Astrocyte (in vitro differentiated cells and primary cell): ENCODE measurements around the gene ADGRA3. TPM values are rescaled to one million over a fixed set of nuclear protein-coding genes. Genes with fewer than 3 reads are reported as not detected.

Experiments used
- DNase-seq: peaks from one replicate; pipeline ENCODE4 v3.0.0-alpha.2; 2010; ENCODE audit warnings: low read depth
- FAIRE-seq: peaks from 2 replicates; lab custom pipeline; 2011; peaks lifted over from hg19 to GRCh38; lab: Jason Lieb, UNC
- H2AFZ ChIP-seq: 2 replicates; pipeline ENCODE4 v1.6.0; 2012; ENCODE audit warnings: low read depth, low read length, inconsistent platforms
- H3K27ac ChIP-seq: 2 replicates; pipeline ENCODE4 v1.5.1; 2011; ENCODE audit warnings: low read depth, low read length, inconsistent platforms
- H3K27me3 ChIP-seq: 2 replicates; pipeline ENCODE4 v1.6.0; 2011; ENCODE audit warnings: low read length, inconsistent platforms; ENCODE audit not compliant: insufficient read depth
- H3K36me3 ChIP-seq: 2 replicates; pipeline ENCODE4 v1.5.1; 2011; ENCODE audit warnings: low read length, inconsistent platforms; ENCODE audit not compliant: insufficient read depth
- H3K4me1 ChIP-seq: 2 replicates; pipeline ENCODE4 v1.5.1; 2011; ENCODE audit warnings: low read length, inconsistent platforms; ENCODE audit not compliant: insufficient read depth
- H3K4me2 ChIP-seq: 2 replicates; pipeline ENCODE4 v1.6.0; 2012; ENCODE audit warnings: low read length, inconsistent platforms
- H3K4me3 ChIP-seq: 2 replicates; pipeline ENCODE4 v1.5.1; 2011; ENCODE audit warnings: low read depth, mild to moderate bottlenecking, low read length, inconsistent platforms; ENCODE audit not compliant: insufficient read depth
- H3K79me2 ChIP-seq: 2 replicates; pipeline ENCODE4 v1.6.0; 2012; ENCODE audit warnings: mild to moderate bottlenecking, low read length, inconsistent platforms; ENCODE audit not compliant: insufficient read depth
- H3K9ac ChIP-seq: 2 replicates; pipeline ENCODE4 v1.6.0; 2012; ENCODE audit warnings: mild to moderate bottlenecking, low read length, inconsistent platforms
- H3K9me3 ChIP-seq: 2 replicates; pipeline ENCODE4 v1.5.1; 2012; ENCODE audit warnings: low read depth, mild to moderate bottlenecking, low read length, inconsistent platforms; ENCODE audit not compliant: insufficient read depth
- H4K20me1 ChIP-seq: 2 replicates; pipeline ENCODE4 v1.6.0; 2012; ENCODE audit warnings: low read length, inconsistent platforms; ENCODE audit not compliant: insufficient read depth
- H3K27ac Mint-ChIP-seq: one replicate; pipeline ENCODE4 v1.8.0; 2021; ENCODE audit warnings: mild to moderate bottlenecking, mixed read lengths; ENCODE audit not compliant: unreplicated experiment
- H3K27me3 Mint-ChIP-seq: one replicate; pipeline ENCODE4 v1.8.0; 2021; ENCODE audit warnings: low read depth, mixed read lengths; ENCODE audit not compliant: unreplicated experiment
- H3K36me3 Mint-ChIP-seq: one replicate; pipeline ENCODE4 v1.8.0; 2021; ENCODE audit warnings: low read depth, mixed read lengths; ENCODE audit not compliant: unreplicated experiment
- H3K4me1 Mint-ChIP-seq: one replicate; pipeline ENCODE4 v1.8.0; 2021; ENCODE audit warnings: low read depth, mixed read lengths; ENCODE audit not compliant: unreplicated experiment
- H3K4me3 Mint-ChIP-seq: one replicate; pipeline ENCODE4 v1.8.0; 2021; ENCODE audit warnings: mild to moderate bottlenecking, moderate library complexity, mixed read lengths; ENCODE audit not compliant: unreplicated experiment
- H3K9me3 Mint-ChIP-seq: one replicate; pipeline ENCODE4 v1.8.0; 2021; ENCODE audit warnings: mild to moderate bottlenecking, mixed read lengths; ENCODE audit not compliant: unreplicated experiment
- EZH2 ChIP-seq: IDR thresholded peaks from 2 replicates; pipeline ENCODE4 v1.6.1; 2012; ENCODE audit warnings: mild to moderate bottlenecking, low read length, inconsistent platforms; ENCODE audit not compliant: insufficient read depth
- total RNA-seq: library from RNA; stranded (reverse); gene quantifications from 2 replicates; pipeline ENCODE4 v1.2.1, GENCODE V29; 2021
- TF ChIP-seq, protein P1 (sequence below): IDR thresholded peaks from 2 replicates; pipeline ENCODE4 v1.5.1; 2011; ENCODE audit warnings: low read depth, mild to moderate bottlenecking, inconsistent platforms, low read length, moderate library complexity; ENCODE audit not compliant: insufficient read depth

Gene ADGRA3
- total RNA-seq, 1 donor from 2014 or later = 27.3 TPM

DNA sequence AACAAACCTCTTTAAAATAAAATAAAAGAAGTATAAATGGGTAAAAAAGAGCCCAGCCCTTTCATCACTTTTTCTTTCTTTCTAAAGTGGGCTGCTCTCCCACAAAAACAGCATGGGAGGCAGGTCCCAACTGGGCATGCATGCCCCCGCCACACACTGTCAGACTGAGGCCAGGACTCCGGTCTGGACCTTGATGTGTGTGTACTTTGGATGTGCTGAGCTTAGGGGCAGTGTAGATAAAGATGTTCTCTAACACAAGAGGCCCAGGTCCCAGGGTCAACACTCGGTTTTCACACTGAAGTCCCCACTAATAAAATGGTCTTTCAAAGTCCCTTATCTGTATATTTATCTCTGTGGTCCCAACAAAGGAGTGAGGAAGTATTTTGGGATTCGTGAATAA is 44.4 kb downstream of the ADGRA3 start:
- Mint-ChIP-seq H3K27ac (no peak overlapping the region), H3K36me3 (peaks cover 4% of the 10 kb centered on the region), H3K4me1 (peaks cover 30% of the 10 kb centered on the region), H3K4me3 (no peak overlapping the region), H3K27me3 (no peaks in the 10 kb centered on the region), H3K9me3 (no peaks in the 10 kb centered on the region)
- Histone ChIP-seq H3K27ac (no peak overlapping the region), H3K4me1 (peaks cover 25% of the 10 kb centered on the region), H3K36me3 (peaks cover 4% of the 10 kb centered on the region), H3K27me3 (no peaks in the 10 kb centered on the region), H3K4me3 (no peak overlapping the region), H3K4me2 (no peak overlapping the region), H3K79me2 (peaks cover 16% of the 10 kb centered on the region), H2AFZ (no peak overlapping the region), H3K9ac (no peak overlapping the region), H4K20me1 (no peaks in the 10 kb centered on the region), H3K9me3 (no peaks in the 10 kb centered on the region)
- FAIRE-seq (no peak), DNase-seq (no peak)
- no peak for TF ChIP-seq EZH2
- TF ChIP-seq, protein P1, sequence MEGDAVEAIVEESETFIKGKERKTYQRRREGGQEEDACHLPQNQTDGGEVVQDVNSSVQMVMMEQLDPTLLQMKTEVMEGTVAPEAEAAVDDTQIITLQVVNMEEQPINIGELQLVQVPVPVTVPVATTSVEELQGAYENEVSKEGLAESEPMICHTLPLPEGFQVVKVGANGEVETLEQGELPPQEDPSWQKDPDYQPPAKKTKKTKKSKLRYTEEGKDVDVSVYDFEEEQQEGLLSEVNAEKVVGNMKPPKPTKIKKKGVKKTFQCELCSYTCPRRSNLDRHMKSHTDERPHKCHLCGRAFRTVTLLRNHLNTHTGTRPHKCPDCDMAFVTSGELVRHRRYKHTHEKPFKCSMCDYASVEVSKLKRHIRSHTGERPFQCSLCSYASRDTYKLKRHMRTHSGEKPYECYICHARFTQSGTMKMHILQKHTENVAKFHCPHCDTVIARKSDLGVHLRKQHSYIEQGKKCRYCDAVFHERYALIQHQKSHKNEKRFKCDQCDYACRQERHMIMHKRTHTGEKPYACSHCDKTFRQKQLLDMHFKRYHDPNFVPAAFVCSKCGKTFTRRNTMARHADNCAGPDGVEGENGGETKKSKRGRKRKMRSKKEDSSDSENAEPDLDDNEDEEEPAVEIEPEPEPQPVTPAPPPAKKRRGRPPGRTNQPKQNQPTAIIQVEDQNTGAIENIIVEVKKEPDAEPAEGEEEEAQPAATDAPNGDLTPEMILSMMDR = no peak

- Histone ChIP-seq H2AFZ (no peak overlapping the region), H3K36me3 (peaks cover 4% of the 10 kb centered on the region), H3K4me3 (no peak overlapping the region), H3K27me3 (no peaks in the 10 kb centered on the region), H3K9ac (no peak overlapping the region), H3K27ac (no peak overlapping the region), H3K4me1 (no peaks in the 10 kb centered on the region), H3K79me2 (peaks cover 10% of the 10 kb centered on the region), H3K9me3 (no peaks in the 10 kb centered on the region), H3K4me2 (no peak overlapping the region), H4K20me1 (peaks cover 4% of the 10 kb centered on the region)
- H3K9me3 Mint-ChIP-seq = no peaks in the 10 kb centered on the region
- TF ChIP-seq, protein P1 = no peak
- TF ChIP-seq EZH2 = no peak
- H3K4me3 Mint-ChIP-seq = no peak overlapping the region
- no peak for DNase-seq
- H3K4me1 Mint-ChIP-seq = peaks cover 2% of the 10 kb centered on the region
- no peaks in the 10 kb centered on the region for H3K27me3 Mint-ChIP-seq
- no peak overlapping the region for H3K27ac Mint-ChIP-seq
- no peak for FAIRE-seq
- H3K36me3 Mint-ChIP-seq = peaks cover 4% of the 10 kb centered on the region
Observed at GRCh38 chr4:22466581-22466980, 49.3 kb downstream of the ADGRA3 start.

DNA sequence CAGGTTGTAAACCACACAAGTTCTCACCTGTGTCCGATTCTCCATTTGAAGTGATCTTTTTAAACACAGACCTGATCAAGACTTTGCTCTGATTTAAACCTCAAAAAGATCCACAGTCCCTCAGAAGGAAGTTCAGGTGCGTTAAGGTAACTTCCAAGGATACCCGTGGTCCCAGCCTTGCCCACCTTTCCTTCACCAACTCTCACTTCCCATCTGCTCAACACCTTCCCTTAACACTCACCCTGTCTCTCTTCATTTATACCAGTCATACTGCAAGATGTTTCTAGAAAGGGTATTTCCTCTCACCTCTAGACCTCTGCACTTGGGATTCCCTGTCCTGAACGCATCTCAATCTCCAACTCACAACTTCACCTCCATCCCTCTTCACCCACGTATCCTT is 49.9 kb downstream of the ADGRA3 start:
- Histone ChIP-seq H3K27me3 (no peaks in the 10 kb centered on the region), H3K9me3 (no peaks in the 10 kb centered on the region), H3K4me2 (no peak overlapping the region), H4K20me1 (peaks cover 4% of the 10 kb centered on the region), H3K79me2 (peaks cover 9% of the 10 kb centered on the region), H3K4me1 (no peaks in the 10 kb centered on the region), H3K4me3 (no peak overlapping the region), H3K36me3 (peaks cover 4% of the 10 kb centered on the region), H3K9ac (no peak overlapping the region), H3K27ac (no peak overlapping the region), H2AFZ (no peak overlapping the region)
- H3K27ac Mint-ChIP-seq = no peak overlapping the region
- H3K9me3 Mint-ChIP-seq = no peaks in the 10 kb centered on the region
- H3K36me3 Mint-ChIP-seq = peaks cover 4% of the 10 kb centered on the region
- H3K4me1 Mint-ChIP-seq = no peaks in the 10 kb centered on the region
- no peaks in the 10 kb centered on the region for H3K27me3 Mint-ChIP-seq
- H3K4me3 Mint-ChIP-seq = no peak overlapping the region
- FAIRE-seq = no peak
- TF ChIP-seq, protein P1 = no peak
- TF ChIP-seq EZH2 = no peak
- no peak for DNase-seq
